Left lung (tissue), 10 donors: Measurements from ENCODE around the gene ATG9B. TPM values are rescaled to one million over a fixed set of nuclear protein-coding genes. Genes with fewer than 3 reads are reported as not detected.

Experiments used
- ATAC-seq: fragments of 200-7000 bp; cut with Tn5 transposase; one replicate; pipeline ENCODE4 v1.9.1; 2020; ENCODE audit warnings: moderate library complexity
- DNase-seq, 4 donors: peaks; one replicate each; pipeline ENCODE4 v3.0.0-alpha.2; 2013 to 2020
- H3K27ac ChIP-seq, 2 donors: fragments of 200-600 bp; sonication (generic) in 1 of 2; one replicate each; pipeline versions ENCODE4 v1.5.0 to v1.8.0; 2020 to 2021
- H3K27me3 ChIP-seq, 2 donors: fragments of 200-600 bp; sonication (generic) in 1 of 2; one replicate each; pipeline versions ENCODE4 v1.5.0 to v1.8.0; 2020 to 2021
- H3K36me3 ChIP-seq, 2 donors: fragments of 200-600 bp; sonication (generic) in 1 of 2; one replicate each; pipeline versions ENCODE4 v1.5.0 to v1.8.0; 2020 to 2021
- H3K4me1 ChIP-seq, 2 donors: fragments of 200-600 bp; one replicate each; pipeline ENCODE4 v1.8.0; 2021
- H3K4me3 ChIP-seq, 2 donors: fragments of 200-600 bp; sonication (generic) in 1 of 2; one replicate each; pipeline versions ENCODE4 v1.5.0 to v1.8.0; 2020 to 2021; ENCODE audit warnings: mild to moderate bottlenecking in 1 of 2
- H3K9me3 ChIP-seq, 2 donors: fragments of 200-600 bp; sonication (generic) in 1 of 2; one replicate each; pipeline versions ENCODE4 v1.5.0 to v1.8.0; 2020 to 2021
- intact Hi-C, 2 donors: fragments of 100-400 bp; cut with DNase I; formaldehyde crosslinking; loops; one replicate each; pipeline versions ENCODE4 v1.11.2 to v1.14.2; 2022
- polyA plus RNA-seq, 6 donors: library from polyadenylated mRNA; unstranded; fragments of 120-200 nt; gene quantifications; one replicate each; pipeline ENCODE4 v1.2.1, GENCODE V29; 2013; ENCODE audit not compliant: insufficient read length in 6 of 6
- total RNA-seq, 2 donors: library from RNA; stranded (reverse); fragmentation: NEBNext Ultra II Directional; extraction: Animal tissue kit (Norgen Biotek cat#: 25700); gene quantifications; one replicate each; pipeline ENCODE4 v1.2.1, GENCODE V29; 2021
- TF ChIP-seq, protein P1 (sequence below), 2 donors: fragments of 200-600 bp; sonication (generic) in 1 of 2; IDR thresholded peaks; one replicate each; pipeline versions ENCODE4 v1.5.0 to v1.8.0; 2021; ENCODE audit warnings: antibody characterized with exemption in 2 of 2
- donor health status: DM: no; HTN: yes; CAD: no.
- donor health status: DM: no; HTN: no; CAD: no.

ATG9B gene
- total and polyA plus RNA-seq, 8 donors = 0.68 to 7.1 (median 3.6) TPM

DNA sequence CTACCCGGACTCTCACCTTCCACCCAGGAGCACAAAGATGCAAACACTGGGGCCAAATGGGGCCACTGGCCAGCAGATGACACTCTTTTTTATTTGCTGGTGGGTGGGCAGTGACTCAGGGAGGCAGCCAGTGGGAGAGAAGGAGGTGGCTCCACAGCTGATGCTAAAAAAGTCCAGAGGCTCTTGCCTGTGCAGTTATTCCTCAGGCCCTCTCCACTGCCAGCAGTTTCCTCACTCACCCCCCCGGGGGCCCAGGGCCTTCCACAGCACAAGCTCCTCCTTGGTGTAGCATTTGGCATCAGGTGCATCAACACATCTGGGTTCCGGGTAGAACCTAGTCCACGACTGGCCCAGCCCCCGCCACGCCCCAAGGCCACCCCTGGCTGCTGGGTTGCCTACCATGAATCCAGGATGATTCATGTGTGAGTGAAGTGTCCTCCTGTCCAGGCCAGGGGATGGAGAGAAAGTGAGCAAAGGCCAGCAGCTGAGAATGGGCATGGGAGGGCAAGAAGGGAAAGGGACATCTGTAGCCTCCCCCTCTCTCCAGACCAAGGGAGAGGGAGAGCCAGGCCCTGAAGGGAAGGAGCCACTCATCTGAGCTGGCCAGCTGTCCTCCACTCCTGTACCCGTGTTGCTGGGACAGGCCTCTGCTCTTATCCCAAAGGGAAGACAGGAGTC is 44.4 kb downstream of the ATG9B start:
- Histone ChIP-seq H3K4me3 (no peak overlapping the region), H3K27me3 (peaks cover 40 to 94% of the 10 kb centered on the region in 2 donors), H3K4me1 (peaks cover under 1 to 22% of the 10 kb centered on the region in 2 donors), H3K27ac (no peak overlapping the region), H3K9me3 (no peaks in the 10 kb centered on the region), H3K36me3 (no peaks in the 10 kb centered on the region)
- TF ChIP-seq, protein P1, sequence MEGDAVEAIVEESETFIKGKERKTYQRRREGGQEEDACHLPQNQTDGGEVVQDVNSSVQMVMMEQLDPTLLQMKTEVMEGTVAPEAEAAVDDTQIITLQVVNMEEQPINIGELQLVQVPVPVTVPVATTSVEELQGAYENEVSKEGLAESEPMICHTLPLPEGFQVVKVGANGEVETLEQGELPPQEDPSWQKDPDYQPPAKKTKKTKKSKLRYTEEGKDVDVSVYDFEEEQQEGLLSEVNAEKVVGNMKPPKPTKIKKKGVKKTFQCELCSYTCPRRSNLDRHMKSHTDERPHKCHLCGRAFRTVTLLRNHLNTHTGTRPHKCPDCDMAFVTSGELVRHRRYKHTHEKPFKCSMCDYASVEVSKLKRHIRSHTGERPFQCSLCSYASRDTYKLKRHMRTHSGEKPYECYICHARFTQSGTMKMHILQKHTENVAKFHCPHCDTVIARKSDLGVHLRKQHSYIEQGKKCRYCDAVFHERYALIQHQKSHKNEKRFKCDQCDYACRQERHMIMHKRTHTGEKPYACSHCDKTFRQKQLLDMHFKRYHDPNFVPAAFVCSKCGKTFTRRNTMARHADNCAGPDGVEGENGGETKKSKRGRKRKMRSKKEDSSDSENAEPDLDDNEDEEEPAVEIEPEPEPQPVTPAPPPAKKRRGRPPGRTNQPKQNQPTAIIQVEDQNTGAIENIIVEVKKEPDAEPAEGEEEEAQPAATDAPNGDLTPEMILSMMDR (IDR thresholded peaks at IDR 0.05) = no peak
- intact Hi-C loops = no loop called here
- no peak for ATAC-seq
- peak in 1 of 4 donors; percentile 71 for DNase-seq

DNA sequence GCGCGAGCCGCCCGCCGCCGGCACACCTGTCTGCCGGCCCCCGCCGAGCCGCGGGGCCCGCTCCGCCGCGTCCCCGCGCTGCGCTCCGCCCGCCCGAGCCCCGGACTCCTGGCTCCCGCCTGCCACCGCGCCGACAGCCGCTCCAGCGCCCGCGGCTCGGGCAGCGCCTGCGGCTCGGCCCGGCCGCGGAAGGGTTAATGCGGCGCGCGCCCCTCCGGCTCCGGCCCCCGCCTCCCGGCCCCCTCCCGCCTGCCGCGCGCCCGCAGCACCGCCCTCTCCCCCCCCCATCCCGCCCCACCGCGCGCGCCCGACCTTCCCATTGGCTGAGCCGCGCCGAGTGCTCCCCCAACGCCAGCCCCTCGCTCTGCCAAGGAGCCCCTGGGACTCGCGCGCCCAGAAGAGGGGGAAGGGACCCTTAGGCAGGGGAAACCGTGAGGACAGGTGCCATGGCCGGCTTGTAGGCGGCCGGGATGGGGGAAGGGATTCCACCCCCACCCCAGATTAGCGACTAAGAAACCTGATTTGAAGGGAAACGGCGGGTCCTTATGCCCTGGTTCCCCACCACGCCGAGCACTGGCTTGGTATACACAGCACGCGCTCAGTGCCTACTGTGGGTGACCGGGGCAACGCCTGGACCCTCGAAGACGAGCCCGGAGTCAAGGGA is 46.0 kb downstream of the ATG9B start, which contains the start of gene KCNH2:
KCNH2 (minus strand) TSS at position 196 of the 664 bp plus-strand sequence. CDS start 408 bp downstream, outside the sequence.
- H3K9me3 ChIP-seq = no peaks in the 10 kb centered on the region
- ATAC-seq (no peak), DNase-seq (peak in 1 of 4 donors; percentile 61)
- H3K36me3 ChIP-seq = no peaks in the 10 kb centered on the region
- peaks cover 11 to 37% of the 10 kb centered on the region in 2 donors for H3K4me1 ChIP-seq
- peaks cover 42 to 97% of the 10 kb centered on the region in 2 donors for H3K27me3 ChIP-seq
- no peak within 1 kb of the TSS for H3K27ac ChIP-seq
- no peak within 1 kb of the TSS for H3K4me3 ChIP-seq
- intact Hi-C loops = no loop called here
- TF ChIP-seq, protein P1 (IDR thresholded peaks at IDR 0.05) = no peak

DNA sequence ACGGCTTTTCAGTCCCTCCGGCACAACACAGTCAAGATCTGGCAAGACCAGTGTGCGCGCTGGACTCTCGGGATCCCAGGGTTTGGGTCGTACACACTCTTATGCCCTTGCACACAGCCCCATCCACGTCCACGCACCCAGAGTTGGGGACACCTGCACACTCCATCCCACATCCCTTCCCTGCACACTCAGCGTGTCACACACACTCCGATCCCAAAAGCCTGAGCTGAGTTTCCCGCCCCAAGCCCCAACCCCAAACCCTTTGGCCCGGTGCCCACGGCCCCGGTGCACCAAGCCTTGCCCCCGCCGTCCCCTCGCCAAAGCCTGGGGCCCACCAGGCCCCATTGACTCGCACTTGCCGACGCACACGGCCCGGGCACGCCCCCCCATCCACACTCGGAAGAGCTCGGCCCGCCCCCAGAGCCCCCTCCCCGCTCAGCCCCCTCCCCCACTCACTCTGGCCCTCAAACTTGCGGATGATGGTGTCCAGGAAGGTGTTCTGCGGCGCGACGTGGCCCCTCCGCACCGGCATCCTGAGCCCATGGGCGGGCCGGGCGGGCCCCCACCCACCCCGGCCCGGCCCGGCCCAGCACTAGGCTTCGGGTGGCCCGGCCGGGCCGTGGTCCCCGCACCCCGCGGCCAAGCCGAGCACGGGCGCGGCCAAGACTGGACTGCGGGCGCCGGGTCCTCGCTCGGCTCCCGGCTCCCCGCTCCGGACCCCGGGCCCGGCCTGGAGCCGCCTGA is 46.7 kb downstream of the ATG9B start:
- H3K27ac ChIP-seq = no peak overlapping the region
- no peaks in the 10 kb centered on the region for H3K9me3 ChIP-seq
- H3K4me3 ChIP-seq = no peak overlapping the region
- DNase-seq (peak in 1 of 4 donors; percentile 67), ATAC-seq (no peak)
- intact Hi-C loops = no loop called here
- peaks cover 42 to 97% of the 10 kb centered on the region in 2 donors for H3K27me3 ChIP-seq
- H3K4me1 ChIP-seq = peaks cover 11 to 37% of the 10 kb centered on the region in 2 donors
- TF ChIP-seq, protein P1 (IDR thresholded peaks at IDR 0.05) = no peak
- no peaks in the 10 kb centered on the region for H3K36me3 ChIP-seq

DNA sequence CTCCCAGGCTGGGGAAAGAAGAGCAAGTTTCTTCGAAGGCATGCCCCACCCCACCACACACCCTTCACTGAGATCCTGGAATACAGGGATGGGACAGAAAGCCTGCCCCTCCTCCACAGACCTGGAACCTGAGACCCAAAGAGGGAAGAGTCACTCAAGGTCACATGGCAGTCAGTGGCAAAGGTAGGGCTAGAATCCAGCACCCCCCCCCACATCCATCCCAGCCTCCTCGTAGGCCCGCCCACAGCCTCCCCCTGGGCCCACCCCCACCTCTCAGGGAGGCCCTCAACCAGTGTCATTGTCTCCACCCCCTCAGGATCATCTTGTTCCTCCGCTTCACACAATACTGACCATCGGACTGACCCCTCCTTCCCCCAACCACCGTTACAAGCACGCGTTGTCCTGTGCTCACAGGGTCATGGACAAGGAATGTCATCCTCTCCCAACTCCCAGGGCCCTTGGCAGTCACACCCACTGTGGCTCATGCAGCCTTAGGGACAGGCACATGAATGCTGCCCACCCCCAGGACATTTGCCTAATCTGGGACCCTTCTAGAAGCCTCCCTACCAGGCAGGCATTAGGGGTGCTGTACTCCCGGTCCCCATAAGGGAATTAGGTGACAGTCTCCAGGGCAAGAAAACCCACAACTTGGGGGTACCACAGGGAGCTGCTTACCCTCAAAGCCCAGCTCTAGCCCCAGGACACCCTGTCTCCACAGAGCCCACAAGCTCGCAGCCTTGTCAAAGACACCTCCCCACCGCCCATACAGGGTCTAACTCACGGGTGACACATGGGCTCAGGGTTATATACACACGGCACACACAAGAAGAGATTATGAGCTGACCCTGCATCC is 47.5 kb downstream of the ATG9B start:
- TF ChIP-seq, protein P1 (IDR thresholded peaks at IDR 0.05) = no peak
- no peaks in the 10 kb centered on the region for H3K36me3 ChIP-seq
- peak in 1 of 4 donors; percentile 28 for DNase-seq
- no peak for ATAC-seq
- no peak overlapping the region for H3K27ac ChIP-seq
- peaks cover 12 to 39% of the 10 kb centered on the region in 2 donors for H3K4me1 ChIP-seq
- H3K9me3 ChIP-seq = no peaks in the 10 kb centered on the region
- intact Hi-C loops = no loop called here
- no peak overlapping the region for H3K4me3 ChIP-seq
- H3K27me3 ChIP-seq = peaks cover 42 to 97% of the 10 kb centered on the region in 2 donors
